ENCODE results near the gene ATP2B2.

GRCh38 chr3:10487988-10488633 is 17.3 kb downstream of the ATP2B2 start:
- no peak for TF ChIP-seq CTCF (IDR thresholded peaks at IDR 0.05)
- no peak for TF ChIP-seq EZH2phosphoT487 (IDR thresholded peaks at IDR 0.05)
